H1 (cell line): ENCODE data around the gene ATXN3. TPM values are rescaled to one million over a fixed set of nuclear protein-coding genes. Genes with fewer than 3 reads are reported as not detected.

ENCODE experiments used
- ATF3 ChIP-seq: IDR thresholded peaks from 2 replicates; pipeline ENCODE4 v1.6.1; 2011; ENCODE audit warnings: low read depth, mild to moderate bottlenecking, low read length; ENCODE audit not compliant: insufficient read depth
- CBX8 ChIP-seq: fragments of 300-800, 300-1000 bp; sonication (generic); IDR thresholded peaks from 2 replicates; pipeline ENCODE4 v1.7.1; 2016; ENCODE audit warnings: low read depth, low read length, borderline replicate concordance
- CREB1 ChIP-seq: IDR thresholded peaks from 2 replicates; pipeline ENCODE4 v1.6.1; 2012; ENCODE audit warnings: inconsistent platforms
- CTBP2 ChIP-seq: IDR thresholded peaks from 2 replicates; pipeline ENCODE4 v1.7.0; 2011; ENCODE audit warnings: borderline replicate concordance, mild to moderate bottlenecking, moderate library complexity, mixed read lengths, low read length; ENCODE audit not compliant: insufficient read depth, insufficient read length
- EGR1 ChIP-seq: IDR thresholded peaks from 2 replicates; pipeline ENCODE4 v1.6.1; 2011; ENCODE audit warnings: low read depth, low read length, borderline replicate concordance
- HDAC6 ChIP-seq: IDR thresholded peaks from one replicate; pipeline ENCODE4 v1.7.1; 2012; ENCODE audit warnings: low read depth, mild to moderate bottlenecking, inconsistent platforms, low read length, moderate library complexity
- KDM5A ChIP-seq: fragments of 200-600 bp; IDR thresholded peaks from 2 replicates; pipeline ENCODE4 v1.7.1; 2012; ENCODE audit warnings: mild to moderate bottlenecking, low read length, inconsistent platforms, mixed read lengths
- polyA plus RNA-seq, 7 experiments: library from polyadenylated mRNA; depleted of rRNA in 3 of 7; stranded (reverse) in 5 of 7; unstranded in 2 of 7; fragments of >200 nt in 5 of 7; fragments of 200-250 nt in 2 of 7; gene quantifications; 1 replicate in 5 of 7; 2 replicates in 1 of 7; 4 replicates in 1 of 7; pipeline versions ENCODE4 v1.2.1 to v1.2.3, GENCODE V29; 2011 to 2013; ENCODE audit warnings: missing spikeins in 2 of 7, mixed read lengths in 2 of 7
- total RNA-seq: library from RNA; stranded (reverse); fragmentation: NEBNext Ultra II Directional; extraction: Animal tissue kit (Norgen Biotek cat#: 25700); gene quantifications from 2 replicates; pipeline ENCODE4 v1.2.1, GENCODE V29; 2021

Gene ATXN3
- total and polyA plus RNA-seq, 2 of the 8 experiments (the other 6 are each of a cell fraction or from before 2014, with no cell fraction given): 8.8 to 37.2 TPM

GRCh38 chr14:92012121-92012748 is 94.1 kb downstream of the ATXN3 start (continued):
- no peak for TF ChIP-seq KDM5A
- no peak for TF ChIP-seq CBX8
- no peak for TF ChIP-seq EGR1
- TF ChIP-seq CREB1: no peak
- no peak for TF ChIP-seq HDAC6
- TF ChIP-seq CTBP2: no peak
- no peak for TF ChIP-seq ATF3
